Stimulated activated CD8-positive, alpha-beta memory T cell treated with anti-CD3 and anti-CD28 coated beads, Interleukin-12 subunit alpha, Interleukin-12 subunit beta, amount 100 ng/mL, for 24 hours (primary cell): ENCODE measurements around the gene DNAH1.
"Not testable (repeated sequence)": the region's sequence is repeated elsewhere in the genome, so short reads cannot be mapped to it uniquely, and the experiment has no call there.

Source experiments
- DNase-seq: peaks from one replicate; pipeline ENCODE4 v3.0.0-alpha.2; 2020; ENCODE audit errors: extremely low read depth

The DNAH1 gene

DNA sequence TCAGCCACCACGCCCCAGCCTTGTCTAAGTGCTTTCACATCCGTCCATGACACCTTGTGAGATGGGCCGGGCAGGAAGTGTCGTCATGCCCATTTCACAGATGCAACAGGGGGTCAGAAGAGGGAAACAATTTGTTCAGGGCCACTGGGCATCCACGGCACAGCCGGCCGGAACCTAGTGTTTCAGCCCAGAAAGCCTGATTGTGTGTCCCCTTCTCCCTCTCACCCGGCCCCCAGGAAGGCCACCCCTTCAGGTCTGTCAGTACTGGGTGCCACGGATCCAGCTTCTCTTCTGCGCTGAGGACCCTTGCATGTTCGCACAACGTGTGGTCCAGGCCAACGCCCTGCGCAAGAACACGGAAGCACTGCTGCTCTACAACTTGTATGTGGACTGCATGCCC lies 15.8 kb downstream of the DNAH1 start:
- no peak for DNase-seq

DNA sequence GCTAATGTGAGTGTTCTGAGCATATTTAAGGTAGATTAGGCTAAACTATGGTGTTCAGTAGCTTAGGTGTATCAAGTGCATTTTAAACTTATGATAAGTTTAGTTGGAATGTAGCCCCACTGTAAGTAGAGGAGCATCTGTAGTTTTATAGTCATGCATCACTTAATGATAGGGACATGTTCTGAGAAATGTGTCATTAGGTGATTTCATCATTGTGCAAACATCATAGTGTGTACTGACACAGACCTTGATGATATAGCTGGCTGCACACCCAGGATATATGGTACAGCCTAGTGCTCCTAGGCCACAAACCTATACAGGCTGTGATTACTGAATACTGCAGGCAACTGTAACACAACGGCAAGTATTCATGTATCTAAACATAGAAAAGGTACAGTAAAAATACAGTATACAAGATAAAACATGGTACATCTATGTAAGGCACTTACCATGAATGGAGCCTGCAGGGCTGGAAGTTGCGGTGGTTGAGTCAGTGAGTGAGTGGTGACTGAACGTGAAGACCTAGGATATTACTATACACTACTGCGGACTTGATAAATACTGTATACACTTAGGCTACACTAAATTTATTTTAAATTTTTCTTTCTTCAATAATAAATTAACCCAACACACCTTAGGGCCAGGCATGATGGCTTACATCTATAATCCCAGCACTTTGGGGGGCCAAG lies 17.9 kb downstream of the DNAH1 start:
- DNase-seq, result no peak

DNA sequence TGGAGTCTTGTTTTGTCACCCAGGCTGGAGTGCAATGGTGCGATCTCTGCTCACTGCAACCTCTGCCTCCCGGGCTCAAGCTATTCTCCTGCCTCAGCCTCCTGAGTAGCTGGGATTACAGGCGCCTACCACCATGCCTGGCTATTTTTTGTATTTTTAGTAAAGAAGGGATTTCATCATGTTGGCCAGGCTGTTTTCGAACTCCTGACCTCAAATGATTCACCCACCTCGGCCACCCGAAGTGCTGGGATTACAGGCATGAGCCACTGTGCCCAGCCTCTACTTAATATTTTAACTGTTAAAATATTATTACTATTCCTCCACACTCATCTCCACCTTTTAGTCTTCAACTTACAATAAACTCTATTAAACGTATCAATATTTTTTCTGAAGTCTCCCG lies 22.0 kb downstream of the DNAH1 start:
- not testable (repeated sequence) for DNase-seq

DNA sequence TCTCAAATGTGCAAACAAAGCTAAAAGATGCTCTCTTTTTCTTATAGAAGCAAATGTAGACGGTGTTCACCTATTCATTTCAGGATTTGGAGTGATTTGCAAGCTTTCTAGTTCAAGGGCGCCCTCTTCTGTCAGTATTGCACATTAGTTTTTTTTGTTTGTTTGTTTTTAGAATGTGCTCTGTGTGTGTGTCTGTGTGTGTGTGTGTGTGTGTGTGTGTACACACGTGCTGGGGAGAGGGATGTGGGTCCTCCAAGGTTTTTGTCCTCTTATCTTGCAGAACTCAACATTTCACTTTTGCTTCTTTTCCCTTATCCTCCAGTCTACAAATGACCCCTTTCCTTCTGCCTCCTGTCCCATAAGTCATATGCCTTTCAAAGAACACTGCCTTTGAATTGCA lies 23.5 kb downstream of the DNAH1 start:
- no peak for DNase-seq

DNA sequence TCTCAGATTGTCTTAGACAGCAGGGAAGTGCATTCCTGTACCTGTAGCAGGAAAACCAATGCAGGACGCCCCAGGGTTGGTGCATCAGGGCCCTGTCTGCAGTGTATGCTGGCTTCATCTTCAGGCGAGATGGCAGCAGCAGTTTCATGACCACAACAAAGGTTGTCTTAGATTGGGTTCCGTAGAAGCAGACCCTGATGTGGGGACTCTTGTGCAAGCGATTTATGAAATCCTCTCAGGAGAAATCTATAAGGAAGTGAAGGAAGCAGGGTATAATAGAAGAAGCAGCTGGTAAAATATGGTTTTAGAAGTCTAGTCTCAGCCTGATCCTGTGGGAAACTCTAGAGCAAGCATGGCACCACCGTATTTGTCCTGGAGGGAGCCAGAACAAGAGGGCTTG lies 25.0 kb downstream of the DNAH1 start:
- DNase-seq, result no peak

DNA sequence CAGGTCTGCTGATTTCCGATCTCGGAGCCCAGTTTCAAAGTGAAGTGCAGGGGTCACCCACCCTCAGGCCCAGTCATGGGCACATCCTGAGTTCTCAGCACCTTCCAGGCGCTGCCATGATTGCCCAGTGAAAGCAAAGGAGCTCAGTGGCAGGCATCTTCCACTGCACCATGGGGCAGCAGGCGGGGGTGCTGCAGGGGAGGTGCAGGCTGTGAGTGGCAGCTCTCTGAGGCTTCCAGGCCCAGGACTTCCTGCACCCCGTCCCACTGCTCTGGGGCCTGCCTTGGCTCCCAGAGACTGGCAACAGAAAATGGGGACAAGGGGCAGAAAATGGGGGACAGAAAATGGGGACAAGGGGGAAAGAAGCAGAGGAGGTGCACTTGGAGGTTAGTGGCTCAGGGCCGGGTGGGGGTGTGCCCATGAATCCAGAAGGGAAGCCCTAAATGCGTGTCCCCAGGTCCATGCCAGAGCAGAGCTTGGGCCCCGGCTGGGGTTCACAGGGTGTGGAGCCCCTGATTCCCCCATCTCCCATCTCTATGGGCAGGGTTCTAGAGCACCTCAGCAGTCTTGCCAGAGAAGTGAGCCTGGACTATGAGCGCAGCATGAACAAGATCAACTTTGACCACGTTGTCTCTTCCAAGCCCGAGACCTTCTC lies 28.0 kb downstream of the DNAH1 start:
- no peak for DNase-seq

DNA sequence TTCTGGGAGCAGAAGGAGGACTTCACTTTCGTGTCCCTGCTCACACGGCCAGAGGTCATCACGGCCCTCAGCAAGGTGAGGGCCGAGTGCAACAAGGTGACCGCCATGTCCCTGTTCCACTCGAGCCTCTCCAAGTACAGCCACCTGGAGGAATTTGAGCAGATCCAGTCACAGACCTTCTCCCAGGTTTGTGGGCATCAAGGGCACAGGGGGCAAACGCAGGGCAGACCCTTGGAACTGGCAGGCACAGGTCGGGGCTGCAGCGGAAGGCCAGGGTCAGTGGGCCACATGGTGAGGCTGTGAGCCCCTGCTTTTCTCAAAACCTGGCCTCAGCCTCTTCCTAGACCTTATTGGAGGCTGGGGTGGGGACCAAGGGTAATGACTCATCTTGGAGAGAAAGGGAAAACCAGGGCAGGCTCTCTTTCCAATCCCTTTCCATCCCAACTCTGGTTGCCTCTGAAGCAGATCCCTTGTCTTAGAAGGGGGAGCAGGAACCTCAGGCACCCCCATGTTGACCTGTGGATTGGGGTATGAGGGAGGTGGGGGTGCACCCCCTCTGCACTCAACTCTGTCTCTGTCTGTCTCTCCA lies 29.5 kb downstream of the DNAH1 start:
- DNase-seq, result no peak

DNA sequence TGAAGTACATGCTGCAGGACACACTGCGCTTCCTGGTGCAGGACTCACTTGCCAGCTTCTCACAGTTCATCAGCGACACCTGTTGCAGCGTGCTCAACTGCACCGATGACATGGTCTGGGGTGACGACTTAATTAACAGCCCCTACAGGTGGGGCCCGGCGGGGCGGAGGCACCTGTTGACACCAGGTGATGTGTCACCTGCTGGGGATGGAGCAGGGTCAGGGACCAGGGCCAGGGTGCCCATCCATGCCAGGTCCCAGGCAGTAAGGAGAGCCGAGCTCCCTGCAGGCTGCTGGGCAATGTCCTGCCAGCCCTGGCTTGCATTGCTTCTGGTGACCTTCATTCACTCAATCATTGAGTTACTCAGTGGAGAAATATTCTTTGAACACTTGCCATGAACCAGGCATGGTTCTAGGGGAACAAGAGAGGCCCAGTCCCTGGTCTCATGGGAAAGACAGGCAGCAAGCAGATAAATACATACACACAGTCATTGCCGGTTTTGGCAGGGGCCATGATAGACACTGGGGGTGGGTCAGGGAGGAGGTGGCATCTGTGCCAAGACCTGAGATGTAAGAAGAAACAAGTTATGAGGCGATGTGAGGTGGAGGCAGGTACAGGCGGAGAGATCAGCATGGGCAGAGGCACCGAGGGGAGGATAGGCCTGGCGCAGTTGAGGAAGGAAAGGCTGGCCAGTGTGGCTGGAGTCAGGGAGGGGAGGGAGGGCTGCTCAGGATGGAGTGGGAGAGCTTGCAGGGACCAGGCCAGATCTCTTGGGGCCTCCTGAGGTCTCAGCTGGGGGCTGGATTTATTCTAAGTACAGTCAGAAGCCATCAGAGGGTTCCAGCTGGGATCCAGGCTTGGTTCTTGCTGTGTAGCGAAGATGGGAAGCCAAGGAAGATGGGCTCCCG lies 30.8 kb downstream of the DNAH1 start:
- DNase-seq, result no peak

DNA sequence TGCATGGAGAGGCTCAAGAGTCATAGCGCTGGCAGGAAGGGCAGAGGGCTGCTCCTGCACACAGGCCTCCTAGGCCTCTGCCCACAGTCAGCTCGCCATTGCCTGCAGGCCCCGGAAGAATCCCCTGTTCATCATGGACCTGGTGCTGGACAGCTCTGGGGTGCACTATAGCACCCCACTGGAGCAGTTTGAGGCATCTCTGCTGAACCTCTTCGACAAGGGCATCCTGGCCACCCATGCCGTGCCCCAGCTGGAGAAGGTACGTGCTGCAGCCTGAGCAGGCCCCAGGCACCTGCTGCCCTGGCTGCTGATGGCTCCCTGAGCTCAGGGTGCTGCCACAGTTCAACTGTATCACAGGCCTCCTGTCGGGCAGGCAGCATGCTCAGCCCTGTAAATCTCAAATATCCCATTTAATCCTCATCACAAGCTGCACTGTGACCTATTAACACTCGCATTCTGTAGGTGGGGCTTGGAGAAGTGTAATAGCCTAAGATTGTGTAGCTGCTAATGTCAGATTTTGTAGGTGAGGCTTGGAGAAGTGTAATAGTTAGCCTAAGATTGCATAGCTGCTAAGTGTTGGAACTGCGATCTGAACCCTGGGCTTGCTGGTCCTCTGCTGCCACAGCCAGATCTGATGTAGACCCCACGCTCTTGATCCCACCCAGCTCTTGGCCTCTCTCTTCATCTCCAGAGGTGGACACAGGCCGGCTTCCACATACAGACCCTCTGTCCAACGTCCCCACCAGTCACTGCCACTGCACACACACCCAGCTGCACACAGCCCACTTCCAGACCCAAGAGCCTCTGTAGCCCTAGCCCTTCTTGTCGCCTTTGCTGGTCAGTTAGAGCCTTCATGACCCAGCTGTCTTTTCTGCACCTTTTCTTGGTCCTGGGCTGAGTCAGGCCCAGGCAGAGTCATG lies 31.9 kb downstream of the DNAH1 start:
- no peak for DNase-seq

DNA sequence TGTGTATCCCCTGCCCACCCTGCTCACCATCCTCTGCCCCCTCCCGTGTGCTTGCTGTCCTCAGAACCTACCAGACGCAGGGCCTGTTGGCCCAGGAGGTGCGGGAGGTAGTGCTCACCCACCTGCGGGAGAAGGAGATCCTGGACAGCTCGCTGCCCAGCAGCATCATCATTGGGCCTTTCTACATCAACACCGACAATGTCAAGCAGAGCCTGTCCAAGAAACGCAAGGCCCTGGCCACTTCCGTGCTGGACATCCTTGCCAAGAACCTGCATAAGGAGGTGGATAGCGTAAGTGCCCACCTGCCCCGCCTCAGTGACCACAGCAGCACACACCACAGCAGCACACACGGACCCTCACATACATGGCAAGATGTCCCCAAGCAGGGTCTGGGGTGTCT lies 33.0 kb downstream of the DNAH1 start:
- no peak for DNase-seq

DNA sequence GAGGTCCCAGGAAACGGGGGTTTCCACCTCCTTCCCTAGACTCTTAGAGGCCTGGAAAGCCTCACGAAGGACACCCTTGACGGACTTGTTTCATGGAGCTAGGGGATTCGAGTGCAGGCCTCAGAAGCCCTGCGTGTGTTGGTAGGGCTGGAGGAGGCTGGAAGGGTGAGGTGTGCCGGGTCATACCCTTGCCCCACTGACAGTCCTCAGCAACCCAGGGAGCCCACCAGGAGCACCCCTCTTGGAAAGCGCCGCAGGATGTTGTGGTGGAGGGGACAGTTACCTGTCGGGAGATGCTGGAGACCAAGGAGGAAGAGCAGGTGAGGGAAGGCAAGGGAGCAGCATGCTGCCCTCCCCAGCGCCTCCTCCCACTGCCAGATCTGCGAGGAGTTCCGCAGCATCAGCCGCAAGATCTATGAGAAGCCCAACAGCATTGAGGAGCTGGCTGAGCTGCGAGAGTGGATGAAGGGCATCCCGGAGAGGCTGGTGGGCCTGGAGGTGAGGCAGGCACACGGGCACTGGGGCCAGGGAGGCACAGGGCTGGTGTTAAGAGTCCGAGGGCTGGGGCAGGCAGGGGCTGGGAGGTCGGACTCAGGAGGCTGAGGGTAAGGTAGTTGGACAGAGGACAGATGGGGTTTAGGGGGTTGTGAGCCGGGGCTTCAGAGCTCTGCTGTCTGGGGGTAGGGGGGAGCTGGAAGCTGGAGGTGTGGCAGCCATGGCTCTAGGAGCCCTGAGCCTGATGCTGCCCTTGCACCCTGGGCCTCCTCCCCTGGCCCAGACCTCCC lies 33.7 kb downstream of the DNAH1 start:
- no peak for DNase-seq

DNA sequence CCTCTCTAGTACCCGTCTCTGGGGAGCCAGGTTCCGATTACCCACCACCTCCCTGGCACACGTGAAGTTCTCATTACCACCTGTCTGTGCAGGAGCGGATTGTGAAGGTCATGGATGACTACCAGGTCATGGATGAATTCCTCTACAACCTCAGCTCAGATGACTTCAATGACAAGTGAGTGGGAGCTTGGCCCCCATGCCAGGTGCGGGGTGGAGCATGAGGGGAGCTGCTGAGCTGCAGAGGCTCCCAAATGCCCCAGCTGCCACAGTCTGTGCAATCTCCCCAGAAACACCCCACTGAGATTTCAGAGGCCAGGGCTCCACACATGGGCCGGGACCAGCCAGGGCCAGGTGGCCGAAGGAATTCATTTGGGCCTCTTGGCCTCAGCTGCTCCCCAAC lies 34.3 kb downstream of the DNAH1 start:
- DNase-seq, result no peak

DNA sequence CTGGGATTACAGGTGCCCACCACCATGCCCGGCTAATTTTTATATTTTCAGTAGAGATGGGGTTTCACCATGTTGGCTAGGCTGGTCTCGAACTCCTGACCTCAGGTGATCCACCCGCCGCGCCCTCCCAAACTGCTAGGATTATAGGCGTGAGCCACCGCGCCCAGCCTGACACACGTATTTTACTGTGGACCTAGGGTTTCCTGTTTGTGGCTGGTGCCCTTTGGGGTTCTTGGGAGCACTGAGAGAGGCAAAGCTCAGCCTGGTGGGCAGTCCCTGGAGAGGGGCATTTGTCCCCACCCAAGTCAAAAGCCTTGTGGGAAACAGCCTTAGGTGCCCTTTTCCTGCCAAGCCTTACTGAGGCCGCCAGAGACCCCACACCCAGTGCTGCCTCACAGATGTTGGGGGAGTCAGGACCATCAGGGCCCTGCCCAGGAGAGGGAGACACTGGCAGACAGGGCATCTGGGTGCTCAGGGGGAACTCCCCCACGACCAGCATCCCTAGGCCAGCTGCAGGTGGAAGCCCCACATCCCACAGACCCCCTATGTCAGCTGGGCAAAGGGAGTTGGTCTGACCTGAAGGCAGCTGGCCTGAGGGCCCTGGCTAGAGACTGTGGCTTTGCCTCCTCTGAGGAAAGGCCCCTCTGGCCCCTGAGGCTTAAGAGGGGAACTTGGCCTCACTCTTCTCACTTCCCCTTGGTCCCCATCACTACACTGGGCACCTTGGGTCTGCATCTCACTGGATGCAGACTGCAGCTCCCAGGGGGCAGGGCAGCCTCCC lies 35.1 kb downstream of the DNAH1 start:
- DNase-seq, result no peak

DNA sequence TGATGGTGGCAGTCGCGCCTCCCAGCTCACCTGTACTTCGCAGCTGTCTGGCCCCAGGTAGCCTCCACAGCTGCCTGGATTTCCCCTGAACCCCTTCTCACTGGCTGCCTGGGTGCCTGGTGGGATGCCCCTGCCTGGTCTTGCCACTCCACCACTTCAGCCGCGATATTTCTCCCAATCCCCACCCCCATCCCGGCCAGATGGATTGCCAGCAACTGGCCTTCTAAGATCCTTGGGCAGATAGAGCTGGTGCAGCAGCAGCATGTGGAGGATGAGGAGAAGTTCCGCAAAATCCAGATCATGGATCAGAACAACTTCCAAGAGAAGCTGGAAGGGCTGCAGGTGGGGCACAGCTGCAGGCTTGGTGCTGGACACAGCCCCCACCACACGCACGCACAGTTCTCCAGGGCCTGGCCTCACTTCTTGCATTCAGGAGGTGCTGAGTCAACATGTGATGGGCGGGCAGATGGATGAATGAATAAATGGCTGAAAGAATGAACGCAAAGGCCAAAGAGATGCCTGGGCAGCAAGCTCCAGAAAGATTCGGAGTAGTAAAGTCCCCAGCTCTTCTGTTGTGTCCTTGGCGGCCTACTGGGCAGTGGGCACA lies 35.7 kb downstream of the DNAH1 start:
- DNase-seq, result no peak

DNA sequence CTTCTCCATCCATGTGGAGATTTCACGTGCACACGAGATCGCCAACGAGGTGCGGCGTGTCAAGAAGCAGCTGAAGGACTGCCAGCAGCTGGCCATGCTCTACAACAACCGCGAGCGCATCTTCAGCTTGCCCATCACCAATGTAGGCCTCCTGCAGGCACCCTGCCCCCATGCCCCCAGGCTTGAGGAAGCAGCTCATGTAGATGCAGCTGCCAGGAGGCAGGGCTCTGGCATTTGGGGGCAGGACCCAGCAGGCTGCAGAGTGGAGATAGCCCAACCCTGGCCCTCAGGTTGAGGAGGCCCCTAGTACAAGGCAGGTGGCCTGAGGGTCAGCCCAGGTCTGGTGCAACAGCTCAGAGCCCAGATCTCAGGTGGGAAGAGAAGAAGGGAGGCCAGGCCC lies 36.4 kb downstream of the DNAH1 start:
- no peak for DNase-seq

DNA sequence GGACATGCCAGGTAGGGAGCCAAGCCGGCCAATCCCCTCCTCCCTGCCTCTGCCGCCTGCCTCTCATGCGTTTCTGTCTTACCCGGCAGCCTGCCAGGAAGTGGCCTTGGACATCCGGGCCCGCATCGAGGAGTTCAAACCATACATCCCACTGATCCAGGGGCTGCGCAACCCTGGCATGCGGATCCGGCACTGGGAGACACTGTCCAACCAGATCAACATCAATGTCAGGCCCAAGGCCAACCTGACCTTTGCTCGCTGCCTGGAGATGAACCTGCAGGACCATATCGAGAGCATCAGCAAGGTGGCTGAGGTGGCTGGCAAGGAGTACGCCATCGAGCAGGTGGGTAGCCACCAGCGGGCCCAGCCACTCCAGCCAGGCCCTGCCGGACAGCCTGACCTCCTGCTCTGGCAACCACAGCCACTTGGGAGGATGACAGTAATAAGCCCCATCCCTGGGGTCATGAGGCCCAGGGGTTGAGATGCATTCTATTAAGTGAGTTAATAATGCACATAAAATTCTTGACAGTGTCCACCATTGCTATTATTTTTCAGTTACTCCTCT lies 37.3 kb downstream of the DNAH1 start:
- DNase-seq, result no peak

DNA sequence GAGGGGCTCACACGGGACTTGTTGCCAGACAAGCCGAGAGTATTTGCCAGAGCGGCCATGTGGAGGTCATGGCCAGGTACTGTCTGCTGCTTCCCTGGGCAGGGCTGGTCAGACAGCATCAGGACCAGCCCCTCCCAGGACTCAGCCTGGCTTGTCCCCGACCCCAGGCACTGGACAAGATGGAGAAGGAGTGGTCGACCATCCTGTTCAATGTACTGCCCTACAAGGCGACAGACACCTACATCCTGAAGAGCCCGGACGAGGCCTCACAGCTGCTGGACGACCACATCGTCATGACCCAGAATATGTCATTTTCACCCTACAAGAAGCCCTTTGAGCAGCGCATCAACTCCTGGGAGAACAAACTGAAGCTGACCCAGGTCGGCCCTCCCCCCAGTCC lies 38.6 kb downstream of the DNAH1 start:
- no peak for DNase-seq

DNA sequence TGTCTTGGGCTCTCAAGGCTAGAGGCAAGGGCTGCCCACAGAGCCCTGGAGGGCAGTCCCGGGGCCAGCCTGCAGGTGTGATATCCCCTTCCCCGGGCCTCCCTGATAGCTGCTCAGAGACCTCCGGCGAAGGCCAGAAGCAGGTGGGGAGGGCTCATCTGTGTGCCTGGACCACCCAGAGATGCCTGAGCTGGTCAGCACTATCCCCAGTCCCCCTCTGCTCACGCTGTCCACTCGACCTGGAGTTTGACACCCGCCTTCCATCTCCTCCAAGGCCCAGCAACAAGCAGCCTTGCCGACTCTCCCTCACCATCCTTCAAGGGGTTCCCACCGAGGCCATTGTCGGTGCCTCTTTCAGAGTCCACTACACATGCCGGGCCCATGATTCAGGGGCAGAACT lies 39.4 kb downstream of the DNAH1 start:
- DNase-seq, result no peak

DNA sequence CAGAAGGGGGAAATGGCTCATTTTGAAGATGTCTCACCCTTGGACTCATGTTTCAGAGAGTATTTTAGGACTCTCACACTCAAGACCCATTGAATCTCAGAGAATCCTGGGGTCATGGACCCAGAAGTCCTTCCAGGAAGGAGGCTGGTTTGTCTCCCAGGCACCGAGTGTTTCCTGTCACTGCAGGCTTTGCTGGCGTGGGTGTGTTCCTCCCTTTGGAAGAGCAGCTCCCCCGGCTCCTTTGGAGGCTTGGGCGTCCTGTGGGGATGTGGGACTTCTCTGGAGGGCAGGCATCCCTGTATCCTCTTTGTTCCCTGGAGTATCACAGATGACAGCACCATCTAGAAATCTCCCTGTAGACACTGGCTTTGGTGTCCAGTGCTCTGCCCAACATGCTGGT lies 40.0 kb downstream of the DNAH1 start:
- DNase-seq, result no peak
